Endothelial cell of umbilical vein (primary cell): ENCODE data around the gene CCNDBP1. TPM values are rescaled to one million over a fixed set of nuclear protein-coding genes. Genes with fewer than 3 reads are reported as not detected.

ENCODE experiments used
- BruUV-seq: library from RNA; stranded (reverse); fragments of 400-500 nt; replicated peaks from 2 replicates; lab custom pipeline; 2021; lab: Mats Ljungman, UMichigan
- CTCF ChIA-PET: fragments of 300-600, 350-600 bp; sonication (Branson Sonifier 250); formaldehyde crosslinking; loops from one replicate; lab custom pipeline; 2021; ENCODE audit warnings: antibody characterized with exemption, inconsistent platforms; lab: Charles Lee
- POLR2A ChIA-PET: fragments of 300-600, 350-600 bp; sonication (Branson Sonifier 250); formaldehyde crosslinking; loops from one replicate; lab custom pipeline; 2021; ENCODE audit warnings: antibody characterized with exemption, inconsistent platforms; lab: Charles Lee
- DNase-seq: peaks from one replicate; pipeline ENCODE4 v3.0.0-alpha.2; 2011; ENCODE audit warnings: low read depth, low spot score
- FAIRE-seq: peaks from 2 replicates; lab custom pipeline; 2011; peaks lifted over from hg19 to GRCh38; lab: Jason Lieb, UNC
- H2AFZ ChIP-seq: 2 replicates; pipeline ENCODE4 v1.6.0; 2012; ENCODE audit warnings: low read depth, low read length, control low read depth, inconsistent platforms
- H3K27ac ChIP-seq: 2 replicates; pipeline ENCODE4 v1.5.1; 2011; ENCODE audit warnings: low read depth, mild to moderate bottlenecking, control low read depth, low read length, moderate library complexity; ENCODE audit not compliant: insufficient read depth
- H3K27me3 ChIP-seq, 2 experiments: 2 replicates each; pipeline versions ENCODE4 v1.6.0 to v1.6.1; 2011; ENCODE audit warnings: low read length in 2 of 2, mixed read lengths in 1 of 2; ENCODE audit not compliant: control insufficient read depth in 2 of 2, insufficient read depth in 2 of 2
- H3K36me3 ChIP-seq, 2 experiments: 2 replicates in 1 of 2; 3 replicates in 1 of 2; pipeline ENCODE4 v1.5.1; 2011; ENCODE audit warnings: low read length in 2 of 2, mild to moderate bottlenecking in 1 of 2, moderate library complexity in 1 of 2; ENCODE audit not compliant: control insufficient read depth in 2 of 2, insufficient read depth in 2 of 2; ENCODE audit errors: extremely low read depth in 1 of 2
- H3K4me1 ChIP-seq: 3 replicates; pipeline ENCODE4 v1.5.1; 2011; ENCODE audit warnings: mild to moderate bottlenecking, low read length; ENCODE audit not compliant: control insufficient read depth, insufficient read depth; ENCODE audit errors: extremely low read depth
- H3K4me2 ChIP-seq: 2 replicates; pipeline ENCODE4 v1.6.1; 2011; ENCODE audit warnings: low read length, control low read depth, mixed read lengths; ENCODE audit not compliant: insufficient read depth
- H3K4me3 ChIP-seq, 3 experiments: fragments of 200-600 bp in 1 of 3; sonication (generic), shearing (Covaris generic) in 1 of 3; replicated peaks in 1 of 3; 2 replicates each; pipeline ENCODE4 v1.5.1; 2011 to 2016; ENCODE audit warnings: control low read depth in 3 of 3, low read length in 3 of 3, mild to moderate bottlenecking in 2 of 3, inconsistent platforms in 1 of 3, low read depth in 1 of 3, moderate library complexity in 1 of 3; ENCODE audit not compliant: insufficient read depth in 1 of 3
- H3K79me2 ChIP-seq: 2 replicates; pipeline ENCODE4 v1.6.0; 2012; ENCODE audit warnings: low read length, inconsistent platforms; ENCODE audit not compliant: control insufficient read depth, insufficient read depth
- H3K9ac ChIP-seq: replicated peaks from 2 replicates; pipeline ENCODE3; 2011; ENCODE audit warnings: low read length, control low read depth; ENCODE audit not compliant: insufficient read depth; ENCODE audit errors: extremely low read depth
- H3K9me1 ChIP-seq: replicated peaks from 3 replicates; pipeline ENCODE4 v1.6.0; 2011; ENCODE audit warnings: mild to moderate bottlenecking, low read length; ENCODE audit not compliant: control insufficient read depth, insufficient read depth; ENCODE audit errors: extremely low read depth
- H3K9me3 ChIP-seq: replicated peaks from 2 replicates; pipeline ENCODE4 v1.5.1; 2012; ENCODE audit warnings: low read length, inconsistent platforms; ENCODE audit not compliant: control insufficient read depth, insufficient read depth
- H4K20me1 ChIP-seq: replicated peaks from 2 replicates; pipeline ENCODE3; 2011; ENCODE audit warnings: mild to moderate bottlenecking, low read length; ENCODE audit not compliant: control insufficient read depth, insufficient read depth; ENCODE audit errors: extremely low read depth
- EZH2 ChIP-seq: IDR thresholded peaks from 2 replicates; pipeline ENCODE4 v1.6.1; 2012; ENCODE audit warnings: borderline replicate concordance, low read depth, mild to moderate bottlenecking, moderate library complexity, low read length, inconsistent platforms; ENCODE audit not compliant: severe bottlenecking
- GATA2 ChIP-seq: IDR thresholded peaks from 2 replicates; pipeline ENCODE4 v1.7.0; 2011; ENCODE audit warnings: low read depth, mild to moderate bottlenecking, moderate library complexity, mixed read lengths, low read length; ENCODE audit not compliant: insufficient read length, insufficient read depth
- dilution Hi-C: fragments of 300-500 bp; cut with MboI; formaldehyde crosslinking; loops from one replicate; pipeline ENCODE4 v1.15.0; 2019; ENCODE audit warnings: low sequenced_read_pairs; ENCODE audit not compliant: extremely low pct_ligation_motif_present
- intact Hi-C: fragments of 100-400 bp; cut with micrococcal nuclease; formaldehyde crosslinking; loops from one replicate; pipeline ENCODE4 v1.10.0; 2022
- polyA plus RNA-seq, 4 experiments: library from polyadenylated mRNA; depleted of rRNA in 3 of 4; stranded (reverse) in 3 of 4; unstranded in 1 of 4; fragments of >200 nt; gene quantifications; 2 replicates each; pipeline versions ENCODE4 v1.2.1 to v1.2.3, GENCODE V29; 2011 to 2012; ENCODE audit warnings: missing spikeins in 1 of 4
- total RNA-seq: library from RNA; stranded (reverse); gene quantifications from 2 replicates; pipeline ENCODE4 v1.2.3, GENCODE V29; 2021

The CCNDBP1 gene
- total and polyA plus RNA-seq, 2 donors (not counting 3 experiments of a cell fraction or from before 2014, with no cell fraction given) = 39.9 to 54.9 TPM

DNA sequence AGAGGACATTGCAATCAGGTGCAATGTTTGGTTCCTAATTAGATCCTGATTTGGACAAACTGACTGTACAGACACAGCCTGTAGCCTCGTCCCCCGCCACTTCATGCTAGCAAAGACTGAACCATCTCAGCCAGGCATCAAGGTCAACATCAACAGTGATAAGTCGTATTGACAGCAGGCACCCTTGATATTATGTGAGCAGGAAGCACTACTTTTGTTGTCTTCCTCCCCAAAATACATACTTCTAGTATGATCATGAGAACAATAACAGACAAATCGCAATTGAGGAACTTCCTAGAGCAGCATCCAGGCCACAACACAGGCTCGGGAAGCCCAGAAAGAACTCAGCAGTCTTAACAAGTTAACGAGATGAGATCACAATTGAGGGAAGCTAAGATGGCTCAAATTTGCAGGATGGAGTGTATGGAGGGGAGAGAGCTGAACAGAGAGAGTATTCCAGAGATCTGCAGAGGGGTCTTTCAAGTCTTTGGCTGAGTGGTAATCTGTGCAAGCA lies 61.1 kb downstream of the CCNDBP1 start:
- H3K4me3 ChIP-seq = no peak overlapping the region
- FAIRE-seq (no peak), DNase-seq (no peak)
- TF ChIP-seq EZH2 (no peak), GATA2 (no peak)
- H3K79me2 ChIP-seq = no peaks in the 10 kb centered on the region
- ChIA-PET POLR2A (no interaction called here), CTCF (interaction anchor here (1.5 to 4.6 kb wide), 2 partner anchors 20 to 39 kb away, joined by 4 to 28 read pairs; no protein-coding TSS in a partner anchor)
- H3K27ac ChIP-seq = no peak overlapping the region
- no peak overlapping the region for H3K4me2 ChIP-seq
- dilution Hi-C loops = no loop called here
- H3K9ac ChIP-seq = no peak overlapping the region
- no peaks in the 10 kb centered on the region for H3K4me1 ChIP-seq
- no TSS peak for BruUV-seq
- intact Hi-C loops = no loop called here
- no peaks in the 10 kb centered on the region for H4K20me1 ChIP-seq
- no peak overlapping the region for H2AFZ ChIP-seq
- no peaks in the 10 kb centered on the region for H3K9me3 ChIP-seq
- no peaks in the 10 kb centered on the region for H3K9me1 ChIP-seq
- peaks cover 8 to 14% of the 10 kb centered on the region in 2 experiments for H3K27me3 ChIP-seq
- no peaks in the 10 kb centered on the region for H3K36me3 ChIP-seq

Other genes starting within 250 kb of the CCNDBP1 start
- gene UBR1, start 79.4 kb upstream of the CCNDBP1 start, total RNA-seq = 26.9 and 28.8 TPM in 2 replicates
- gene UBR1, start 79.4 kb upstream of the CCNDBP1 start, polyA plus RNA-seq = 3.9 and 5.3 TPM in 2 replicates
- gene TMEM62, start 51.8 kb upstream of the CCNDBP1 start, total RNA-seq = 17.6 and 22.2 TPM in 2 replicates
- gene TMEM62, start 51.8 kb upstream of the CCNDBP1 start, polyA plus RNA-seq = 9.1 and 10.4 TPM in 2 replicates
- gene EPB42, start 35.6 kb downstream of the CCNDBP1 start, total RNA-seq = not detected in 2 replicates
- gene EPB42, start 35.6 kb downstream of the CCNDBP1 start, polyA plus RNA-seq = not detected in 2 replicates
- gene TGM5, start 81.5 kb downstream of the CCNDBP1 start, total RNA-seq = not detected in 2 replicates
- gene TGM5, start 81.5 kb downstream of the CCNDBP1 start, polyA plus RNA-seq = not detected in 2 replicates
- not detected in 2 replicates for gene TGM7, start 116.9 kb downstream of the CCNDBP1 start, total RNA-seq
- not detected in 2 replicates for gene TGM7, start 116.9 kb downstream of the CCNDBP1 start, polyA plus RNA-seq
- 5.0 and 6.1 TPM in 2 replicates for gene LCMT2, start 145.2 kb downstream of the CCNDBP1 start, total RNA-seq
- 4.1 and 4.7 TPM in 2 replicates for gene LCMT2, start 145.2 kb downstream of the CCNDBP1 start, polyA plus RNA-seq
- 15.7 and 16.6 TPM in 2 replicates for gene ZSCAN29, start 185.6 kb downstream of the CCNDBP1 start, total RNA-seq
- gene ZSCAN29, start 185.6 kb downstream of the CCNDBP1 start, polyA plus RNA-seq = 2.9 and 3.7 TPM in 2 replicates
- 19.4 and 19.8 TPM in 2 replicates for gene TUBGCP4, start 185.7 kb downstream of the CCNDBP1 start, total RNA-seq
- gene TUBGCP4, start 185.7 kb downstream of the CCNDBP1 start, polyA plus RNA-seq = 5.1 and 6.5 TPM in 2 replicates